NCI-H510A treated with DMSO at 0.1 percent for 48 hours (cell line): ENCODE data around the gene PNLIPRP3.
A peak's percentile ranks its signal among the peaks of the same experiment; 100 is the strongest.
"Not testable (repeated sequence)": the region's sequence is repeated elsewhere in the genome, so short reads cannot be mapped to it uniquely, and the experiment has no call there.

Source experiments
- DNase-seq: peaks from one replicate; lab custom pipeline; 2025; lab: John Stamatoyannopoulos, UW

The PNLIPRP3 gene

GRCh38 chr10:116427671-116428070 lies at the start of gene PNLIPRP3:
Gene PNLIPRP3, plus strand, starts transcription at chr10:116427847. Its CDS starts 166 bp downstream, at chr10:116428013.
- DNase-seq: no peak

GRCh38 chr10:116382290-116382689 lies 45.4 kb upstream of the PNLIPRP3 start:
- no peak for DNase-seq

- DNase-seq: no peak
Observed at GRCh38 chr10:116385311-116385710, 42.3 kb upstream of the PNLIPRP3 start.

- peak; percentile 57 for DNase-seq
Observed at GRCh38 chr10:116385994-116386809, 41.4 kb upstream of the PNLIPRP3 start.

GRCh38 chr10:116393246-116393831 lies 34.3 kb upstream of the PNLIPRP3 start:
- DNase-seq: not testable (repeated sequence)

- no peak for DNase-seq
Observed at GRCh38 chr10:116395223-116395985, 32.2 kb upstream of the PNLIPRP3 start.

GRCh38 chr10:116398224-116398623 lies 29.4 kb upstream of the PNLIPRP3 start:
- no peak for DNase-seq

GRCh38 chr10:116402858-116403257 lies 24.8 kb upstream of the PNLIPRP3 start:
- no peak for DNase-seq

GRCh38 chr10:116403740-116404250 lies 23.9 kb upstream of the PNLIPRP3 start:
- DNase-seq: no peak

- no peak for DNase-seq
Observed at GRCh38 chr10:116408719-116409118, 18.9 kb upstream of the PNLIPRP3 start.

- no peak for DNase-seq
Observed at GRCh38 chr10:116410351-116410750, 17.3 kb upstream of the PNLIPRP3 start.

GRCh38 chr10:116417821-116418220 lies 9.8 kb upstream of the PNLIPRP3 start:
- no peak for DNase-seq

- no peak for DNase-seq
Observed at GRCh38 chr10:116418389-116418788, 9.3 kb upstream of the PNLIPRP3 start.

GRCh38 chr10:116421815-116422214 lies 5.8 kb upstream of the PNLIPRP3 start:
- no peak for DNase-seq

- DNase-seq: no peak
Observed at GRCh38 chr10:116429288-116429977, 1.8 kb downstream of the PNLIPRP3 start.

- no peak for DNase-seq
Observed at GRCh38 chr10:116430288-116430687, 2.6 kb downstream of the PNLIPRP3 start.

- no peak for DNase-seq
Observed at GRCh38 chr10:116431598-116431997, 4.0 kb downstream of the PNLIPRP3 start.

GRCh38 chr10:116437076-116437692 lies 9.5 kb downstream of the PNLIPRP3 start:
- DNase-seq: no peak

GRCh38 chr10:116440330-116441030 lies 12.8 kb downstream of the PNLIPRP3 start:
- DNase-seq: no peak

GRCh38 chr10:116444527-116445142 lies 17.0 kb downstream of the PNLIPRP3 start:
- DNase-seq: no peak
